Parathyroid adenoma (tissue), 2 donors: ENCODE results near the gene SPTLC2.

ENCODE experiments used
- H2AFZ ChIP-seq: fragments of 300-600 bp; sonication (generic); one replicate; pipeline ENCODE4 v1.7.0; 2017; ENCODE audit warnings: antibody characterized with exemption, mild to moderate bottlenecking
- H3K27ac ChIP-seq: fragments of 300-600 bp; sonication (generic); one replicate; pipeline ENCODE4 v1.7.0; 2017
- H3K27me3 ChIP-seq: fragments of 300-600 bp; sonication (generic); one replicate; pipeline ENCODE4 v1.7.0; 2017; ENCODE audit warnings: low read length; ENCODE audit not compliant: control insufficient read depth, insufficient read depth
- H3K36me3 ChIP-seq: fragments of 300-600 bp; sonication (generic); one replicate; pipeline ENCODE4 v1.7.0; 2017; ENCODE audit warnings: low read length; ENCODE audit not compliant: control insufficient read depth, insufficient read depth
- H3K4me1 ChIP-seq: fragments of 300-600 bp; sonication (generic); one replicate; pipeline ENCODE4 v1.7.0; 2017; ENCODE audit warnings: control low read depth
- H3K4me2 ChIP-seq: fragments of 300-600 bp; sonication (generic); one replicate; pipeline ENCODE4 v1.7.0; 2017; ENCODE audit warnings: low read length
- H3K4me3 ChIP-seq: fragments of 300-600 bp; sonication (generic); one replicate; pipeline ENCODE4 v1.7.0; 2017; ENCODE audit warnings: low read depth, low read length
- H3K79me2 ChIP-seq: fragments of 300-600 bp; sonication (generic); one replicate; pipeline ENCODE4 v1.7.0; 2017; ENCODE audit warnings: control low read depth
- H3K9ac ChIP-seq: fragments of 300-600 bp; sonication (generic); one replicate; pipeline ENCODE4 v1.7.0; 2017; ENCODE audit warnings: mild to moderate bottlenecking
- H3K9me3 ChIP-seq: fragments of 300-600 bp; sonication (generic); one replicate; pipeline ENCODE4 v1.7.0; 2017; ENCODE audit warnings: low read length; ENCODE audit not compliant: control insufficient read depth
- TF ChIP-seq, protein P1 (sequence below): fragments of 300-600 bp; sonication (generic); IDR thresholded peaks from one replicate; pipeline ENCODE4 v1.7.0; 2017; ENCODE audit warnings: antibody characterized with exemption, mild to moderate bottlenecking
- donor health status: primary hyperparathyroidism.

Gene SPTLC2

DNA sequence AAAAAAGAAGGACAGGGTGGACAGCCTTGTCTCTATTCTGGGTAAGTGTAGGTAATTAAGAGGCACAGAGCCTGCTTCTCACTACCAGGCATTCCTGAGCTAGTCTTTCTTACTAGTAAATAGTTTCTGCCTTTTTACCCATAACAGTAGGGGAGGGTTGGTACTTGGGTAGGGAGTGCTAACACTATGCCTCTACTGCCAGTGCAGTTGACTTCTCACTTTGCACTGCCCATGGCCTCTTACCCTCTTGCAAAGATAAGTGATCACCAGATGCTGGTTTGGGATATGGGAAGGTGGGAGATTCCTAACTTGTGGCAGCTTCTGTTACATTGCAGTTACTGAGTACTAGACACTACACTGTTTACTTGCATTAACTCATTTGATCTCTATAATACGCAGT, 146.9 kb downstream of the SPTLC2 start:
- Histone ChIP-seq H3K79me2 (no peaks in the 10 kb centered on the region), H3K27ac (no peak overlapping the region), H3K27me3 (no peaks in the 10 kb centered on the region), H3K4me3 (no peak overlapping the region), H3K9me3 (no peaks in the 10 kb centered on the region), H3K9ac (no peak overlapping the region), H3K4me1 (no peaks in the 10 kb centered on the region), H2AFZ (no peak overlapping the region), H3K36me3 (no peaks in the 10 kb centered on the region), H3K4me2 (no peak overlapping the region)
- TF ChIP-seq, protein P1, sequence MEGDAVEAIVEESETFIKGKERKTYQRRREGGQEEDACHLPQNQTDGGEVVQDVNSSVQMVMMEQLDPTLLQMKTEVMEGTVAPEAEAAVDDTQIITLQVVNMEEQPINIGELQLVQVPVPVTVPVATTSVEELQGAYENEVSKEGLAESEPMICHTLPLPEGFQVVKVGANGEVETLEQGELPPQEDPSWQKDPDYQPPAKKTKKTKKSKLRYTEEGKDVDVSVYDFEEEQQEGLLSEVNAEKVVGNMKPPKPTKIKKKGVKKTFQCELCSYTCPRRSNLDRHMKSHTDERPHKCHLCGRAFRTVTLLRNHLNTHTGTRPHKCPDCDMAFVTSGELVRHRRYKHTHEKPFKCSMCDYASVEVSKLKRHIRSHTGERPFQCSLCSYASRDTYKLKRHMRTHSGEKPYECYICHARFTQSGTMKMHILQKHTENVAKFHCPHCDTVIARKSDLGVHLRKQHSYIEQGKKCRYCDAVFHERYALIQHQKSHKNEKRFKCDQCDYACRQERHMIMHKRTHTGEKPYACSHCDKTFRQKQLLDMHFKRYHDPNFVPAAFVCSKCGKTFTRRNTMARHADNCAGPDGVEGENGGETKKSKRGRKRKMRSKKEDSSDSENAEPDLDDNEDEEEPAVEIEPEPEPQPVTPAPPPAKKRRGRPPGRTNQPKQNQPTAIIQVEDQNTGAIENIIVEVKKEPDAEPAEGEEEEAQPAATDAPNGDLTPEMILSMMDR, result no peak

GRCh38 chr14:77469067-77469505, 147.4 kb downstream of the SPTLC2 start:
- TF ChIP-seq, protein P1, result no peak
- Histone ChIP-seq H2AFZ (no peak overlapping the region), H3K4me2 (no peak overlapping the region), H3K27me3 (no peaks in the 10 kb centered on the region), H3K9me3 (no peaks in the 10 kb centered on the region), H3K79me2 (no peaks in the 10 kb centered on the region), H3K9ac (no peak overlapping the region), H3K36me3 (no peaks in the 10 kb centered on the region), H3K4me1 (no peaks in the 10 kb centered on the region), H3K27ac (no peak overlapping the region), H3K4me3 (no peak overlapping the region)

GRCh38 chr14:77467801-77468200, 148.6 kb downstream of the SPTLC2 start:
- H3K4me1 ChIP-seq, result no peaks in the 10 kb centered on the region
- no peaks in the 10 kb centered on the region for H3K9me3 ChIP-seq
- TF ChIP-seq, protein P1, result no peak
- H2AFZ ChIP-seq, result no peak overlapping the region
- no peak overlapping the region for H3K9ac ChIP-seq
- H3K4me2 ChIP-seq, result no peak overlapping the region
- no peak overlapping the region for H3K4me3 ChIP-seq
- H3K27ac ChIP-seq, result no peak overlapping the region
- no peaks in the 10 kb centered on the region for H3K79me2 ChIP-seq
- no peaks in the 10 kb centered on the region for H3K36me3 ChIP-seq
- H3K27me3 ChIP-seq, result no peaks in the 10 kb centered on the region

GRCh38 chr14:77459072-77459723, 157.2 kb downstream of the SPTLC2 start:
- Histone ChIP-seq H3K27ac (peak overlapping the region; percentile 94), H3K9me3 (no peaks in the 10 kb centered on the region), H3K79me2 (peaks cover 38% of the 10 kb centered on the region), H3K4me2 (peak overlapping the region; percentile 66), H3K9ac (no peak overlapping the region), H3K4me3 (peak overlapping the region; percentile 99), H3K36me3 (no peaks in the 10 kb centered on the region), H3K27me3 (no peaks in the 10 kb centered on the region), H2AFZ (no peak overlapping the region), H3K4me1 (peaks cover 14% of the 10 kb centered on the region)
- TF ChIP-seq, protein P1, result peak; percentile 22
